Gastrocnemius medialis (tissue), 4 donors: ENCODE results near the gene MBD1. TPM values are rescaled to one million over a fixed set of nuclear protein-coding genes. Genes with fewer than 3 reads are reported as not detected.

ENCODE experiments used
- ATAC-seq, 2 donors: fragments of 150-250 bp; one replicate each; pipeline ENCODE4 v1.9.1; 2016
- DNase-seq, 2 donors: peaks; one replicate each; pipeline ENCODE4 v3.0.0-alpha.2; 2019
- H3K27ac ChIP-seq, 4 donors: fragments of 200-600 bp; sonication (generic); 1 replicate in 1 of 4; 2 replicates in 3 of 4; pipeline ENCODE4 v1.5.1; 2016 to 2018; ENCODE audit warnings: mild to moderate bottlenecking in 2 of 4, moderate library complexity in 1 of 4
- H3K27me3 ChIP-seq, 3 donors: fragments of 200-600 bp; sonication (generic) in 2 of 3; 1 replicate in 1 of 3; 2 replicates in 2 of 3; pipeline versions ENCODE4 v1.5.1 to v1.6.0; 2016 to 2019; ENCODE audit warnings: mild to moderate bottlenecking in 1 of 3, moderate library complexity in 1 of 3
- H3K36me3 ChIP-seq, 2 donors: fragments of 200-600 bp; sonication (generic) in 1 of 2; one replicate each; pipeline ENCODE4 v1.5.1; 2017 to 2018
- H3K4me1 ChIP-seq, 2 donors: fragments of 200-600 bp; sonication (generic) in 1 of 2; one replicate each; pipeline ENCODE4 v1.5.1; 2016 to 2017; ENCODE audit warnings: mild to moderate bottlenecking in 2 of 2
- H3K4me3 ChIP-seq, 4 donors: fragments of 200-600 bp; sonication (generic) in 3 of 4; 1 replicate in 1 of 4; 2 replicates in 3 of 4; pipeline ENCODE4 v1.5.1; 2016 to 2019; ENCODE audit warnings: mild to moderate bottlenecking in 2 of 4
- H3K9me3 ChIP-seq, 3 donors: fragments of 200-600 bp; sonication (generic) in 2 of 3; 1 replicate in 1 of 3; 2 replicates in 2 of 3; pipeline ENCODE4 v1.5.1; 2016 to 2019
- CTCF ChIP-seq, 5 experiments: fragments of 450-650 bp in 3 of 5; fragments of 200-600 bp in 2 of 5; sonication (generic) in 2 of 5; IDR thresholded peaks in 4 of 5; conservative IDR thresholded peaks in 1 of 5; 1 replicate in 4 of 5; 2 replicates in 1 of 5; pipeline ENCODE4 v1.5.1; 2016 to 2019; ENCODE audit warnings: antibody characterized with exemption in 5 of 5, mild to moderate bottlenecking in 3 of 5, moderate library complexity in 3 of 5
- POLR2A ChIP-seq, 2 donors: fragments of 450-650 bp; IDR thresholded peaks; one replicate each; pipeline ENCODE4 v1.6.1; 2017; ENCODE audit warnings: antibody characterized with exemption in 2 of 2, mild to moderate bottlenecking in 2 of 2, moderate library complexity in 2 of 2
- in situ Hi-C, 4 donors: fragments of 200-750 bp; cut with MboI; loops; one replicate each; pipeline versions ENCODE4 v1.15.0 to v1.8.0; 2017; ENCODE audit warnings: low sequenced_read_pairs in 4 of 4
- intact Hi-C: fragments of 100-400 bp; cut with DNase I; formaldehyde crosslinking; loops from one replicate; pipeline ENCODE4 v1.15.1; 2023; ENCODE audit warnings: low total_unique reads
- total RNA-seq, 4 donors: library from RNA; depleted of rRNA; stranded (reverse); fragments of >200 nt; gene quantifications; one replicate each; pipeline versions ENCODE4 v1.1.0 to v1.2.3, GENCODE V29; 2016

The MBD1 gene
- total RNA-seq, 4 donors from 2014 or later = 80.4 to 127 (median 103) TPM

GRCh38 chr18:50285631-50286321 lies 4.5 kb upstream of the MBD1 start:
- Histone ChIP-seq H3K9me3 (no peaks in the 10 kb centered on the region), H3K27me3 (no peaks in the 10 kb centered on the region), H3K4me3 (no peak overlapping the region), H3K36me3 (peaks cover 0 to 29% of the 10 kb centered on the region in 2 donors), H3K27ac (no peak overlapping the region), H3K4me1 (peaks cover 6 to 7% of the 10 kb centered on the region in 2 donors)
- ATAC-seq = no peak
- intact Hi-C loops (loop anchor here (5.0 to 10.0 kb wide), 6 partner anchors 72 to 1741 kb away; partner anchors contain the start of genes ACAA2, MEX3C and SMAD4), in situ Hi-C loops (loop anchor here in 3 of 4 donors (25.0 kb wide), 4 partner anchors 473 to 902 kb away; partner anchors contain the start of genes C18orf32 (in 3 of the 3), RPL17 (in 3 of the 3), ACAA2 (in 2 of the 3) and SMAD4 (in 2 of the 3))
- no peak for DNase-seq
- TF ChIP-seq CTCF (IDR thresholded peaks at IDR 0.05 in 4 of 5, conservative IDR thresholded peaks at IDR 0.05 in 1 of 5) (no peak), POLR2A (IDR thresholded peaks at IDR 0.05) (no peak)

GRCh38 chr18:50285071-50285470 lies 3.7 kb upstream of the MBD1 start:
- in situ Hi-C loops (loop anchor here in 3 of 4 donors (25.0 kb wide), 4 partner anchors 473 to 902 kb away; partner anchors contain the start of genes C18orf32 (in 3 of the 3), RPL17 (in 3 of the 3), ACAA2 (in 2 of the 3) and SMAD4 (in 2 of the 3)), intact Hi-C loops (loop anchor here (5.0 to 10.0 kb wide), 6 partner anchors 72 to 1740 kb away; partner anchors contain the start of genes ACAA2, MEX3C and SMAD4)
- Histone ChIP-seq H3K4me3 (no peak overlapping the region), H3K27me3 (no peaks in the 10 kb centered on the region), H3K36me3 (peaks cover 0 to 29% of the 10 kb centered on the region in 2 donors), H3K4me1 (peaks cover 12 to 14% of the 10 kb centered on the region in 2 donors), H3K9me3 (no peaks in the 10 kb centered on the region), H3K27ac (no peak overlapping the region)
- TF ChIP-seq POLR2A (IDR thresholded peaks at IDR 0.05) (no peak), CTCF (IDR thresholded peaks at IDR 0.05 in 4 of 5, conservative IDR thresholded peaks at IDR 0.05 in 1 of 5) (no peak)
- ATAC-seq = no peak
- DNase-seq = no peak

- intact Hi-C loops = loop anchor here (5.0 to 10.0 kb wide), 4 partner anchors 470 to 1740 kb away; partner anchors contain the start of genes ACAA2, MEX3C and RPL17
- no peak for ATAC-seq
These were observed 3.0 kb upstream of the MBD1 start for GRCh38 chr18:50284255-50284885.

More at GRCh38 chr18:50284255-50284885, 3.0 kb upstream of the MBD1 start:
- H3K9me3 ChIP-seq = no peaks in the 10 kb centered on the region
- peaks cover 0 to 29% of the 10 kb centered on the region in 2 donors for H3K36me3 ChIP-seq
- no peak overlapping the region for H3K27ac ChIP-seq
- no peak for DNase-seq
- TF ChIP-seq POLR2A (IDR thresholded peaks at IDR 0.05) (no peak), CTCF (IDR thresholded peaks at IDR 0.05 in 4 of 5, conservative IDR thresholded peaks at IDR 0.05 in 1 of 5) (no peak)
- H3K4me1 ChIP-seq = peaks cover 18 to 20% of the 10 kb centered on the region in 2 donors
- in situ Hi-C loops = loop anchor here in 3 of 4 donors (25.0 kb wide), 4 partner anchors 472 to 903 kb away; partner anchors contain the start of genes C18orf32 (in 3 of the 3), RPL17 (in 3 of the 3), ACAA2 (in 2 of the 3) and SMAD4 (in 2 of the 3)
- no peak overlapping the region for H3K4me3 ChIP-seq
- no peaks in the 10 kb centered on the region for H3K27me3 ChIP-seq
